B cell (primary cell): ENCODE measurements around the gene SLC16A10. TPM values are rescaled to one million over a fixed set of nuclear protein-coding genes. Genes with fewer than 3 reads are reported as not detected.
"Not testable (repeated sequence)": the region's sequence is repeated elsewhere in the genome, so short reads cannot be mapped to it uniquely, and the experiment has no call there.

Experiments
- ATAC-seq: fragments of 200-7000 bp; cut with Tn5 transposase; one replicate; pipeline ENCODE4 v1.10.0; 2021; ENCODE audit warnings: low read depth, mild to moderate bottlenecking, moderate number of reproducible peaks, moderate library complexity
- CTCF ChIA-PET: fragments of 350-600 bp; sonication (Branson Sonifier 250); formaldehyde crosslinking; loops from one replicate; lab custom pipeline; 2021; ENCODE audit warnings: antibody characterized with exemption, inconsistent platforms; lab: Charles Lee
- POLR2A ChIA-PET: fragments of 350-600 bp; sonication (Branson Sonifier 250); formaldehyde crosslinking; loops from one replicate; lab custom pipeline; 2021; ENCODE audit warnings: antibody characterized with exemption; lab: Charles Lee
- DNase-seq: peaks from one replicate; pipeline ENCODE4 v3.0.0; 2013
- H2AFZ ChIP-seq: 2 replicates; pipeline ENCODE4 v1.6.1; 2012; ENCODE audit warnings: mild to moderate bottlenecking, low read depth, low read length; ENCODE audit not compliant: insufficient read depth, poor library complexity, severe bottlenecking
- H3K27ac ChIP-seq, 2 donors: 1 replicate in 1 of 2; 2 replicates in 1 of 2; pipeline ENCODE4 v1.5.1; 2012 to 2013; ENCODE audit warnings: low read length in 2 of 2, mild to moderate bottlenecking in 2 of 2, moderate library complexity in 1 of 2
- H3K27me3 ChIP-seq, 4 experiments: fragments of 200-600 bp in 1 of 4; sonication (generic) in 1 of 4; replicated peaks in 1 of 4; 1 replicate in 2 of 4; 2 replicates in 2 of 4; pipeline versions ENCODE4 v1.6.1 to v1.7.0; 2013 to 2016; ENCODE audit warnings: low read length in 3 of 4, mild to moderate bottlenecking in 2 of 4, mixed read lengths in 1 of 4, moderate library complexity in 1 of 4; ENCODE audit not compliant: insufficient read depth in 4 of 4, control insufficient read depth in 3 of 4; ENCODE audit errors: control extremely low read depth in 1 of 4
- H3K36me3 ChIP-seq, 2 experiments: replicated peaks in 1 of 2; 1 replicate in 1 of 2; 2 replicates in 1 of 2; pipeline versions ENCODE4 v1.6.1 to v1.7.1; 2013; ENCODE audit warnings: low read length in 1 of 2; ENCODE audit not compliant: insufficient read depth in 2 of 2, control insufficient read depth in 1 of 2; ENCODE audit errors: control extremely low read depth in 1 of 2, extremely low read depth in 1 of 2
- H3K4me1 ChIP-seq, 2 donors: fragments of 200-600 bp in 1 of 2; sonication (generic) in 1 of 2; 1 replicate in 1 of 2; 2 replicates in 1 of 2; pipeline versions ENCODE4 v1.5.1 to v1.6.1; 2013 to 2017; ENCODE audit warnings: low read length in 2 of 2; ENCODE audit not compliant: control insufficient read depth in 2 of 2, insufficient read depth in 2 of 2
- H3K4me2 ChIP-seq: replicated peaks from 2 replicates; pipeline ENCODE3; 2012; ENCODE audit warnings: mild to moderate bottlenecking, low read depth, low read length; ENCODE audit not compliant: poor library complexity, severe bottlenecking
- H3K4me3 ChIP-seq, 5 experiments: fragments of 200-600 bp in 1 of 5; sonication (generic) in 1 of 5; 1 replicate in 3 of 5; 2 replicates in 2 of 5; pipeline versions ENCODE4 v1.5.1 to v1.7.0; 2011 to 2016; ENCODE audit warnings: low read length in 4 of 5, mild to moderate bottlenecking in 4 of 5, low read depth in 2 of 5, control low read depth in 1 of 5, moderate library complexity in 1 of 5; ENCODE audit not compliant: insufficient read depth in 1 of 5; ENCODE audit errors: control extremely low read depth in 1 of 5, extremely low read depth in 1 of 5
- H3K79me2 ChIP-seq: fragments of 200-600 bp; sonication (generic); one replicate; pipeline ENCODE4 v1.6.0; 2016; ENCODE audit warnings: low read length; ENCODE audit not compliant: control insufficient read depth, insufficient read depth
- H3K9ac ChIP-seq: fragments of 200-600 bp; sonication (generic); 2 replicates; pipeline ENCODE4 v1.6.1; 2017; ENCODE audit warnings: mild to moderate bottlenecking, low read length, moderate library complexity
- H3K9me3 ChIP-seq, 3 donors: one replicate each; pipeline versions ENCODE4 v1.6.1 to v1.7.1; 2013; ENCODE audit warnings: low read length in 2 of 3; ENCODE audit not compliant: control insufficient read depth in 2 of 3, insufficient read depth in 1 of 3; ENCODE audit errors: control extremely low read depth in 1 of 3
- H4K20me1 ChIP-seq: 2 replicates; pipeline ENCODE4 v1.6.0; 2012; ENCODE audit warnings: mild to moderate bottlenecking, low read length; ENCODE audit not compliant: insufficient read depth, control insufficient read depth, poor library complexity, severe bottlenecking
- H3K27ac Mint-ChIP-seq: one replicate; pipeline ENCODE4 v1.8.0; 2021; ENCODE audit warnings: mixed read lengths
- H3K27me3 Mint-ChIP-seq: one replicate; pipeline ENCODE4 v1.8.0; 2021; ENCODE audit warnings: mixed read lengths
- H3K4me1 Mint-ChIP-seq: one replicate; pipeline ENCODE4 v1.8.0; 2021; ENCODE audit warnings: mixed read lengths
- H3K4me3 Mint-ChIP-seq: one replicate; pipeline ENCODE4 v1.8.0; 2021; ENCODE audit warnings: mixed read lengths
- H3K9me3 Mint-ChIP-seq: one replicate; pipeline ENCODE4 v1.8.0; 2022; ENCODE audit warnings: mixed read lengths; ENCODE audit not compliant: insufficient read depth
- EZH2 ChIP-seq: IDR thresholded peaks from 2 replicates; pipeline ENCODE4 v1.6.1; 2012; ENCODE audit warnings: borderline replicate concordance, low read depth, mild to moderate bottlenecking, moderate library complexity, low read length; ENCODE audit not compliant: insufficient read depth, poor library complexity, severe bottlenecking
- WGBS: methylation state at CpG from one replicate; pipeline ENCODE4 v1.1.5; 2013; ENCODE audit warnings: missing lambda C conversion rate; ENCODE audit not compliant: insufficient coverage; 5-methylcytosine and 5-hydroxymethylcytosine counted together
- intact Hi-C: fragments of 100-400 bp; cut with micrococcal nuclease; formaldehyde crosslinking; loops from one replicate; pipeline ENCODE4 v1.10.0; 2022
- polyA plus RNA-seq: library from polyadenylated mRNA; depleted of rRNA; stranded (reverse); fragments of >200 nt; gene quantifications from 2 replicates; pipeline ENCODE4 v1.2.3, GENCODE V29; 2012
- total RNA-seq, 2 donors: library from RNA; stranded (reverse); fragments of 120-200 nt in 1 of 2; gene quantifications; 1 replicate in 1 of 2; 2 replicates in 1 of 2; pipeline versions ENCODE4 v1.2.3 to v1.2.4, GENCODE V29; 2013 to 2022
- TF ChIP-seq, protein P1 (sequence below): fragments of 200-600 bp; IDR thresholded peaks from one replicate; pipeline ENCODE4 v1.8.0; 2022; ENCODE audit warnings: antibody characterized with exemption, mild to moderate bottlenecking

Gene SLC16A10
- total and polyA plus RNA-seq, 2 donors (not counting 1 experiment from before 2014, with no cell fraction given) = 0.06 to 0.71 TPM

DNA sequence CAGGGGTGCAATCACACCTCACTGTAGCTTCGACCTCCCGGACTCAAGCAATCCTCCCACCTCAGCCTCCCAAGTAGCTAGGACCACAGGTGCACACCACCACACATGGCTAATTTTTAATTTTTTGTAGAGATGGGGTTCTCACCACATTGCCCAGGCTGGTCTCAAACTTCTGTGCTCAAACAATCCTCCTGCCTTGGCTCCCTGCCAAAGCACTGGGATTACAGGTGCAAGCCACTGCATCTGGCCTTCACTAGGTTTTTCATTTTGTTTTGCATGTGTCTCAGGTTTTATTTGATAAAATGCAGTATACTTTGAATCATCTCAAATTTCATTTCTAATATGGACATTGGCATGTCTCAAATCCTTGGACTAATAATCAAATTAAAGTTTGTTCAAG is 98.7 kb downstream of the SLC16A10 start:
- no peaks in the 10 kb centered on the region for H3K79me2 ChIP-seq
- H2AFZ ChIP-seq = no peak overlapping the region
- no peak overlapping the region for H3K4me2 ChIP-seq
- no peak overlapping the region for H3K27ac ChIP-seq
- no peak overlapping the region for H3K4me3 Mint-ChIP-seq
- ChIA-PET POLR2A (no interaction called here), CTCF (interaction anchor here (0.6 kb wide), 1 partner anchor 938 kb away, joined by 3 read pairs; no protein-coding TSS in a partner anchor)
- H3K9me3 Mint-ChIP-seq = peaks cover under 1% of the 10 kb centered on the region
- intact Hi-C loops = no loop called here
- TF ChIP-seq, protein P1, sequence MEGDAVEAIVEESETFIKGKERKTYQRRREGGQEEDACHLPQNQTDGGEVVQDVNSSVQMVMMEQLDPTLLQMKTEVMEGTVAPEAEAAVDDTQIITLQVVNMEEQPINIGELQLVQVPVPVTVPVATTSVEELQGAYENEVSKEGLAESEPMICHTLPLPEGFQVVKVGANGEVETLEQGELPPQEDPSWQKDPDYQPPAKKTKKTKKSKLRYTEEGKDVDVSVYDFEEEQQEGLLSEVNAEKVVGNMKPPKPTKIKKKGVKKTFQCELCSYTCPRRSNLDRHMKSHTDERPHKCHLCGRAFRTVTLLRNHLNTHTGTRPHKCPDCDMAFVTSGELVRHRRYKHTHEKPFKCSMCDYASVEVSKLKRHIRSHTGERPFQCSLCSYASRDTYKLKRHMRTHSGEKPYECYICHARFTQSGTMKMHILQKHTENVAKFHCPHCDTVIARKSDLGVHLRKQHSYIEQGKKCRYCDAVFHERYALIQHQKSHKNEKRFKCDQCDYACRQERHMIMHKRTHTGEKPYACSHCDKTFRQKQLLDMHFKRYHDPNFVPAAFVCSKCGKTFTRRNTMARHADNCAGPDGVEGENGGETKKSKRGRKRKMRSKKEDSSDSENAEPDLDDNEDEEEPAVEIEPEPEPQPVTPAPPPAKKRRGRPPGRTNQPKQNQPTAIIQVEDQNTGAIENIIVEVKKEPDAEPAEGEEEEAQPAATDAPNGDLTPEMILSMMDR = no peak
- H3K9ac ChIP-seq = no peak overlapping the region
- DNase-seq = no peak
- H3K4me3 ChIP-seq = no peak overlapping the region
- H3K9me3 ChIP-seq = peaks cover 0 to 6% (median 0%) of the 10 kb centered on the region in 3 donors
- H3K4me1 Mint-ChIP-seq = no peaks in the 10 kb centered on the region
- H3K4me1 ChIP-seq = no peaks in the 10 kb centered on the region
- ATAC-seq = no peak
- no peaks in the 10 kb centered on the region for H3K36me3 ChIP-seq
- H3K27me3 ChIP-seq = no peaks in the 10 kb centered on the region
- no CpG with 5 or more reads among the region's 2 CpGs for WGBS
- no peaks in the 10 kb centered on the region for H4K20me1 ChIP-seq
- no peak overlapping the region for H3K27ac Mint-ChIP-seq
- no peaks in the 10 kb centered on the region for H3K27me3 Mint-ChIP-seq

DNA sequence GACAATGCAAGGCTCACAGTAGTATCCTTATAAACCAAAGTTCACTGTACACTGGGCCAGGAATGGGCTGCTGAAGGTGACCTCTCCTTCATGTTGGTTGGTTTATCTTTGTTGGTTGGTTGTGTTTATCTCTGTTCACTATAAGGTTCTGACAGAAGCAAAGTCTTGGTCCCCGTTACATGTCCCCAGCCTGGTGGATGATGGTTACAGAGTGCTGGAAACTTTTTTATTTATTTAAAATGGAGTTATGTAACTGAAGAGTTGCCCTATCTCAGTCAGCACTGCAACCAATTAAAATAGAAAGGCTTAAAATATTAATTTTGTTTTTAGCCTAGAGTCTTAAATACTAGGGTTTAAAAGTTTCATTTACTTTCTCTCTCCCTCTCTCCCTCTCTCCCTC is 100.6 kb downstream of the SLC16A10 start:
- no peaks in the 10 kb centered on the region for H4K20me1 ChIP-seq
- intact Hi-C loops = no loop called here
- no peaks in the 10 kb centered on the region for H3K36me3 ChIP-seq
- no peak for TF ChIP-seq EZH2
- Mint-ChIP-seq H3K4me1 (no peaks in the 10 kb centered on the region), H3K9me3 (peaks cover 2% of the 10 kb centered on the region), H3K4me3 (no peak overlapping the region), H3K27ac (no peak overlapping the region), H3K27me3 (no peaks in the 10 kb centered on the region)
- CTCF ChIA-PET = no interaction called here
- H3K27ac ChIP-seq = no peak overlapping the region
- no CpG with 5 or more reads among the region's 1 CpG for WGBS
- no peaks in the 10 kb centered on the region for H3K27me3 ChIP-seq
- no peak overlapping the region for H3K4me3 ChIP-seq
- no peak overlapping the region for H2AFZ ChIP-seq
- H3K79me2 ChIP-seq = no peaks in the 10 kb centered on the region
- no peak for ATAC-seq
- H3K9ac ChIP-seq = no peak overlapping the region
- no peaks in the 10 kb centered on the region for H3K4me1 ChIP-seq
- no peak overlapping the region for H3K4me2 ChIP-seq
- POLR2A ChIA-PET = no interaction called here
- DNase-seq = no peak
- H3K9me3 ChIP-seq = peaks cover 0 to 6% (median 1%) of the 10 kb centered on the region in 3 donors

DNA sequence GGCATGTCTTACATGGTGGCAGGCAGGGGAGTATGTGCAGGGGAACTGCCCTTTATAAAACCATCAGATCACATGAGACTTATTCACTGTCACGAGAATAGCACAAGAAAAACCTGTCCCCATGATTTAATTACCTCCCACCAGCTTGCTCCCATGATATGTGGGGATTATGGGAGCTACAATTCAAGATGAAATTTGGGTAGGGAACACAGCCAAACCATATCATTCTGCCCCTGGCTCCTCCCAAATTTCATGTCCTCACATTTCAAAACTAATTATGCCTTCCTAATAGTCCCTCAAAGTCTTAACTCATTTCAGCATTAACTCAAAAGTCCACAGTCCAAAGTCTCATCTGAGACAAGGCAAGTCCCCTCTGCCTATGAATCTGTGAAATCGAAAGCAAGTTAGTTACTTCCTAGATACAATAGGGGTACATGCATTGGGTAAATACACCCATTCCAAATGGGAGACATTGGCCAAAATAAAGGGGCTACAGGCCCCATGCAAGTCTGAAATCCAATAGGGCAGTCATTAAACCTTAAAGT is 102.4 kb downstream of the SLC16A10 start:
- H3K79me2 ChIP-seq, H3K4me1 ChIP-seq, H4K20me1 ChIP-seq, H2AFZ ChIP-seq, CTCF ChIA-PET, H3K27ac Mint-ChIP-seq, H3K4me3 ChIP-seq, H3K27me3 ChIP-seq, H3K27ac ChIP-seq, intact Hi-C loops, H3K9me3 Mint-ChIP-seq, H3K4me2 ChIP-seq, H3K9me3 ChIP-seq, H3K4me3 Mint-ChIP-seq, POLR2A ChIA-PET, DNase-seq, H3K36me3 ChIP-seq, H3K9ac ChIP-seq, ATAC-seq, H3K27me3 Mint-ChIP-seq, H3K4me1 Mint-ChIP-seq: not testable (repeated sequence)
- no CpG with 5 or more reads among the region's 2 CpGs for whole genome bisulfite sequencing
